Measurements from ENCODE around the gene RCBTB1.

- TF ChIP-seq CTCF (IDR thresholded peaks at IDR 0.05) (no peak), POLR2A (IDR thresholded peaks at IDR 0.05) (no peak), POLR2AphosphoS5 (IDR thresholded peaks at IDR 0.05; ENCODE audit: insufficient read depth in 1 of 2, low read depth in 1 of 2) (no peak)
Measured at GRCh38 chr13:49584771-49585182, 581 bp downstream of the RCBTB1 start.
